SK-N-MC (cell line): ENCODE data around the gene RAET1G.

Experiments
- EZH2 ChIP-seq: fragments of 200-600 bp; sonication (generic); IDR thresholded peaks from one replicate; pipeline ENCODE4 v1.6.1; 2017; ENCODE audit warnings: antibody characterized with exemption
- POLR2AphosphoS5 ChIP-seq: IDR thresholded peaks from 2 replicates; pipeline ENCODE4 v1.6.1; 2012; ENCODE audit warnings: mild to moderate bottlenecking, low read depth, low read length, borderline replicate concordance

DNA sequence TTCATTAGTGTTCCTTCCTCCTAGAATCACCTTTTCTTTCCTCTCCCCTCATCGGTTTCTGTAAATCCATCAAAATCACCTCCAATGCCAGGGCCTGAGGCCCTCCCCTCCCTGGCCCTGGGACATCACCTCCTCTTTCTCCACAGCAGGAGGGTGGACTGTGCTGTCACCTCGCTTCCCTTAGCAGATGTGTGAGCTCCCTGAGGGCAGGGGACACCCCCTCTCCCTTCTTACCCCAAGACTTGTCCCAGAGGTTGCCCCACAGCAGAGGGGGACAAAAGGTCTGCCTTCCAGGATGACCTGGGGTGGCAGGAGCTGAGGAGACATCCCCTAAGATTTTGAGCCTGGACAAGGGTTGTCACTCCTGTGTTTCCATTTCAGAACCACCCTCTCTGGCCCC lies 46.7 kb upstream of the RAET1G start:
- no peak for TF ChIP-seq EZH2
- no peak for TF ChIP-seq POLR2AphosphoS5
